ENCODE results near the gene RPL36AL.

The RPL36AL gene

DNA sequence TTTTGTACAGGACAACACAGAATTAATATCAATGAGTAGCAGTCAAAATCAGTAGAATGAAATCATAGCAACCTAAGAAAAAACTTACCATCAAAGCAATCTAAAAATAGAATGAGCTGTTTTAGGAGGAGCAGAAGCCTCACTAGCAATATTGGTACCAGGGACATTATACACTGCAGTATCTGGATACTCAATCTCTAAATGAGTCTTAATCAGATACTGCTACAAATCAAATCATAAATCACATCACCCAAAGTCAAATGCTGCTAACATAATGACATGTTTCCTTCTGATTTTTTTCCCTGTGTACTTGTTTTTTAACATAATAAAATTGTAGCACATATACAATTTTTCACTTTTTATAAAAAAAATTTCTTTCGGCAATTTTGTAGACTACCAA lies 42.3 kb downstream of the RPL36AL start:
- DNase-seq: no peak

DNA sequence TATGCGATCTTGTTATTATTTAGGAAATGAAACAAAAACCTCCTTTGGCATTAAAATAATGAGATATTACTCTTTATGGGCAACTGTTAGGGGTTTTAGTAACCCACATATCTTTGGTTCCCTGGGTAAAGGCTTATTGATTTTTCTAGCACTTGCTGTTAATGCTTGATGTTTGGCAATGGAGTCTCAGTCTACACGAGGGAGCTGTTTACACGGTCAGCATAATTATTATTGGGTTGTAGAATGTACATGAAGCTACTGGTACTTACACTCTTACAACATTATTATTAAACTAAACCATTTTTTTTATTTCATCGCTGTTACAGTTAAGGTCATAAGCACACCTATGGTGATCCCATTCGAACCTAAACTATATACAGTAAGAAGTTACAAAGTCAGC lies 46.4 kb downstream of the RPL36AL start:
- no peak for DNase-seq

- no peak for DNase-seq
These were observed 51.1 kb downstream of the RPL36AL start for GRCh38 chr14:49569281-49569680.
